DOHH2 (cell line): ENCODE results near the gene TBC1D16.

Experiments
- CTCF ChIP-seq: fragments of 200-600 bp; sonication (generic); IDR thresholded peaks from one replicate; pipeline ENCODE4 v1.5.1; 2014; ENCODE audit warnings: antibody characterized with exemption, mild to moderate bottlenecking, low read depth, low read length; ENCODE audit not compliant: poor library complexity, severe bottlenecking
- EZH2phosphoT487 ChIP-seq: fragments of 200-600 bp; sonication (generic); IDR thresholded peaks from 2 replicates; pipeline ENCODE4 v1.6.1; 2017; ENCODE audit warnings: borderline replicate concordance, mild to moderate bottlenecking, antibody characterized with exemption, low read length, moderate library complexity, mixed read lengths

GRCh38 chr17:79950306-79950705, 85.4 kb downstream of the TBC1D16 start:
- no peak for TF ChIP-seq CTCF
- no peak for TF ChIP-seq EZH2phosphoT487
